ENCODE measurements around the gene OTOS.

Gene OTOS

GRCh38 chr2:240123821-240124650 is 16.4 kb downstream of the OTOS start:
- DNase-seq (ENCODE audit: low read depth in 2 of 2, low spot score in 1 of 2): no peak

GRCh38 chr2:240121675-240122074 is 18.8 kb downstream of the OTOS start:
- DNase-seq (ENCODE audit: low read depth in 2 of 2, low spot score in 1 of 2): no peak

- DNase-seq (ENCODE audit: low read depth in 2 of 2, low spot score in 1 of 2): no peak
These were observed 19.3 kb downstream of the OTOS start for GRCh38 chr2:240121190-240121589.

DNA sequence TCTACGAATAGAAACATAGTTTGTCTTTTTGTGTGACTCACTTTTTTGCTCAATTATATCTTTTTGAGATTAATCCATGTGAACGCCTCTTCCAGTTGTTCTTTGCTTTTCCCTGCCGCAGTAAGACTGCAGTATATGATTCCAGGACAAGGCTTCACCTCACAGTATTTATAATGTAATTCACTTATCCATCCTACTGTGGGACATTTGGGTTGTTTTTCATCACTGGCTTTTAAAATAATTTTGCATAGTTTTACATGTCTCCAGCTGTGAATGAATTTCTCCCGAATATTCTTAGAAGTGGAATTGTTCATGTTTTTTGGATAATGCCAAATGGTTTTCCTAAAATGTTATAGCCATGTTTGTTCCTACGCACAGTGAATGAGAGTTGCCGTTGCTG is 26.2 kb downstream of the OTOS start:
- no peak for DNase-seq (ENCODE audit: low read depth in 2 of 2, low spot score in 1 of 2)

DNA sequence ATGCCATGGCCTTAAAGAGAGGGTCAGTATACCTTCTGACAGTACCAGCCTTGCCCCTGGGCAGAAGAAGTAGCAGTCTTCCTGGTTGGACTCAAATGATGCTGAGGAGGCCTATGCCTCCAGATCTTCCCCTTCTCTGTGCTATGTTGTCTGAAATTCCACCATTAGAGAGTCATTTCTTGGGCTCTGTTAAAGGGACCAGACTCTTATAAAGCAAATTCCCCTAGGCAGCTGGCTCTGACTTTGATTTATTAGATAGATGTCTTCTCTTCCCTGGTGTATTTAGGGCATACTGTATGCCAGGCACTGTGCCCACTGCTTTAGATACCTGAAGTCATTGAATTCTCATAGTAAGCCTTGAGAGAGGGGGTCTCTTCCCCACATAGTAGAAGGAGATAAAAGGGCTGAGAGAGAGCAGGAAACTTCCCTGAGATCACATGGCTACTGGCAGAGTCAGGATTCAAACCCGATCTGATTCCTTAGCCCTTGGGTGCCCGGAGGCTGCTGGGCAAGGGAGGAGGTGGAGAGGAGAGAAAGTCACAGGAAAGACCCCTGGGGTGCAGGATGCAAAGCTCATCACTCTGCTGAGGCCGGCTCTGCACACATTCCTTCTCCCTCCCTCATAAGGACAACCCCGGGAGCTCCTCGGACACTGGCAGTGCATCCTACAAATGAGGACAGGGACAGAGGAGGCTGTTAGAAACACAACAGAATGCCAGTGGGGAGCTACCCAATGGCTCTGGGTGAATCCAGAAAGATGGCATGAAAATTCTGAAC is 27.4 kb downstream of the OTOS start:
- DNase-seq (ENCODE audit: low read depth in 2 of 2, low spot score in 1 of 2): no peak

GRCh38 chr2:240111253-240111652 is 29.2 kb downstream of the OTOS start:
- no peak for DNase-seq (ENCODE audit: low read depth in 2 of 2, low spot score in 1 of 2)

GRCh38 chr2:240109386-240109785 is 31.1 kb downstream of the OTOS start:
- DNase-seq (ENCODE audit: low read depth in 2 of 2, low spot score in 1 of 2): no peak

GRCh38 chr2:240107477-240107796 is 33.0 kb downstream of the OTOS start:
- no peak for DNase-seq (ENCODE audit: low read depth in 2 of 2, low spot score in 1 of 2)

GRCh38 chr2:240106765-240107476 is 33.5 kb downstream of the OTOS start:
- no peak for DNase-seq (ENCODE audit: low read depth in 2 of 2, low spot score in 1 of 2)

GRCh38 chr2:240105982-240106381 is 34.5 kb downstream of the OTOS start:
- DNase-seq (ENCODE audit: low read depth in 2 of 2, low spot score in 1 of 2): no peak

GRCh38 chr2:240103136-240103535 is 37.3 kb downstream of the OTOS start:
- no peak for DNase-seq (ENCODE audit: low read depth in 2 of 2, low spot score in 1 of 2)

DNA sequence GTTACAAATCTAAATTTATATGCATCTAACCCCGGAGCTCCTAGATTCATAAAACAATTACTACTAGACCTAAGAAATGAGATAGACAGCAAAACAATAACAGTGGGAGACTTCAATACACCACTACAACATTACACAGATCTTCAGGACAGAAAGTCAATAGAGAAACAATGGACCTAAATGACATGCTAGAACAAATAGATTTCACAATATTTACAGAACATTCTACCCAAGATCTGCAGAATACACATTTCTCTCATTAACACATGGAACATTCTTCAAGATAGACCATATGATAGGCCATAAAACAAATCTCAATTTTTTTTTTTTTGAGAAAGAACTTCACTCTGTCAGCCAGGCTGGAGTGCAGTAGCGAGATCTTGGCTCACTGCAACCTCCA is 42.1 kb downstream of the OTOS start:
- DNase-seq (ENCODE audit: low read depth in 2 of 2, low spot score in 1 of 2): no peak

GRCh38 chr2:240095556-240096523 is 44.6 kb downstream of the OTOS start:
- DNase-seq (ENCODE audit: low read depth in 2 of 2, low spot score in 1 of 2): no peak

DNA sequence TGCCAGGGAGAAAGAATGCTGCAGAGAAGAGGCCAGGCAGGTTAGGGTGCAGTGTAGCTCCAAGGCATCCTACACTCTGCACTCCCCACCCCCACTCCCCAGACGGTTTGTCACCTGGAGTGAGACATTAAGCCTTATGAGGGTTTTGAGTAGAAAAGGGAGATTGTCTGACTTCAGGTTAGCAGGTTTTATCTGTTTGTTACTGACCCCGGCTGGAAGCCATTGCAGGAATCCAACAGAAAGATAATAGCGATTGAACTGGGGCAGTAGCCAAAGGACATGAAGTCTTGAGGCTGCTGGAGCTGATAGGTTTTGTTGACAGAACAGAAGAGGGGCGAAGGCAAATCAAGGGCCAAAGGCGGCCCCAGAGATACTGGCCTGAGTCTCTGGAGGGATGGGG is 51.2 kb downstream of the OTOS start:
- DNase-seq (ENCODE audit: low read depth in 2 of 2, low spot score in 1 of 2): no peak
